Activated naive CD8-positive, alpha-beta T cell treated with anti-CD3 and anti-CD28 coated beads, Interleukin-2, amount 10 ng/mL, durations not matched to agents 7 days and 5 days (primary cell): ENCODE measurements around the gene CENPF. TPM values are rescaled to one million over a fixed set of nuclear protein-coding genes. Genes with fewer than 3 reads are reported as not detected.
A peak's percentile ranks its signal among the peaks of the same experiment; 100 is the strongest.

Experiments used
- ATAC-seq: fragments of 150-1000 bp; cut with Tn5 transposase; one replicate; pipeline ENCODE4 v1.10.0; 2021; ENCODE audit warnings: low read depth, moderate library complexity
- POLR2A ChIA-PET: fragments of 350-600 bp; sonication (Branson Sonifier 250); formaldehyde crosslinking; loops from one replicate; lab custom pipeline; 2021; ENCODE audit warnings: antibody characterized with exemption; lab: Charles Lee
- DNase-seq: peaks from one replicate; pipeline ENCODE4 v3.0.0; 2021
- H3K27ac Mint-ChIP-seq: one replicate; pipeline ENCODE4 v1.8.0; 2022; ENCODE audit warnings: mild to moderate bottlenecking, mixed read lengths
- H3K27me3 Mint-ChIP-seq: one replicate; pipeline ENCODE4 v1.8.0; 2022; ENCODE audit warnings: mild to moderate bottlenecking, moderate library complexity, mixed read lengths
- H3K36me3 Mint-ChIP-seq: one replicate; pipeline ENCODE4 v1.8.0; 2021; ENCODE audit warnings: mild to moderate bottlenecking, mixed read lengths
- H3K4me1 Mint-ChIP-seq: one replicate; pipeline ENCODE4 v1.8.0; 2021; ENCODE audit warnings: mixed read lengths
- H3K4me3 Mint-ChIP-seq: one replicate; pipeline ENCODE4 v1.8.0; 2022; ENCODE audit warnings: mild to moderate bottlenecking, moderate library complexity, mixed read lengths
- H3K9me3 Mint-ChIP-seq: one replicate; pipeline ENCODE4 v1.8.0; 2021; ENCODE audit warnings: mixed read lengths
- total RNA-seq, 2 experiments: library from RNA; stranded (reverse); gene quantifications; one replicate each; pipeline ENCODE4 v1.2.3, GENCODE V29; 2021

Gene CENPF
- total RNA-seq, 2 experiments from 2014 or later, result 127 to 137 TPM

DNA sequence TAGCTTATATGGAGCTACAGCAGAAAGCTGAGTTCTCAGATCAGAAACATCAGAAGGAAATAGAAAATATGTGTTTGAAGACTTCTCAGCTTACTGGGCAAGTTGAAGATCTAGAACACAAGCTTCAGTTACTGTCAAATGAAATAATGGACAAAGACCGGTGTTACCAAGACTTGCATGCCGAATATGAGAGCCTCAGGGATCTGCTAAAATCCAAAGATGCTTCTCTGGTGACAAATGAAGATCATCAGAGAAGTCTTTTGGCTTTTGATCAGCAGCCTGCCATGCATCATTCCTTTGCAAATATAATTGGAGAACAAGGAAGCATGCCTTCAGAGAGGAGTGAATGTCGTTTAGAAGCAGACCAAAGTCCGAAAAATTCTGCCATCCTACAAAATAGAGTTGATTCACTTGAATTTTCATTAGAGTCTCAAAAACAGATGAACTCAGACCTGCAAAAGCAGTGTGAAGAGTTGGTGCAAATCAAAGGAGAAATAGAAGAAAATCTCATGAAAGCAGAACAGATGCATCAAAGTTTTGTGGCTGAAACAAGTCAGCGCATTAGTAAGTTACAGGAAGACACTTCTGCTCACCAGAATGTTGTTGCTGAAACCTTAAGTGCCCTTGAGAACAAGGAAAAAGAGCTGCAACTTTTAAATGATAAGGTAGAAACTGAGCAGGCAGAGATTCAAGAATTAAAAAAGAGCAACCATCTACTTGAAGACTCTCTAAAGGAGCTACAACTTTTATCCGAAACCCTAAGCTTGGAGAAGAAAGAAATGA, 37.6 kb downstream of the CENPF start:
- ATAC-seq (peak; percentile 30), DNase-seq (no peak)
- no peaks in the 10 kb centered on the region for H3K27me3 Mint-ChIP-seq
- H3K27ac Mint-ChIP-seq, result no peak overlapping the region
- peaks cover 3% of the 10 kb centered on the region for H3K4me1 Mint-ChIP-seq
- POLR2A ChIA-PET, result no interaction called here
- no peak overlapping the region for H3K4me3 Mint-ChIP-seq
- peaks cover 42% of the 10 kb centered on the region for H3K36me3 Mint-ChIP-seq
- H3K9me3 Mint-ChIP-seq, result no peaks in the 10 kb centered on the region

DNA sequence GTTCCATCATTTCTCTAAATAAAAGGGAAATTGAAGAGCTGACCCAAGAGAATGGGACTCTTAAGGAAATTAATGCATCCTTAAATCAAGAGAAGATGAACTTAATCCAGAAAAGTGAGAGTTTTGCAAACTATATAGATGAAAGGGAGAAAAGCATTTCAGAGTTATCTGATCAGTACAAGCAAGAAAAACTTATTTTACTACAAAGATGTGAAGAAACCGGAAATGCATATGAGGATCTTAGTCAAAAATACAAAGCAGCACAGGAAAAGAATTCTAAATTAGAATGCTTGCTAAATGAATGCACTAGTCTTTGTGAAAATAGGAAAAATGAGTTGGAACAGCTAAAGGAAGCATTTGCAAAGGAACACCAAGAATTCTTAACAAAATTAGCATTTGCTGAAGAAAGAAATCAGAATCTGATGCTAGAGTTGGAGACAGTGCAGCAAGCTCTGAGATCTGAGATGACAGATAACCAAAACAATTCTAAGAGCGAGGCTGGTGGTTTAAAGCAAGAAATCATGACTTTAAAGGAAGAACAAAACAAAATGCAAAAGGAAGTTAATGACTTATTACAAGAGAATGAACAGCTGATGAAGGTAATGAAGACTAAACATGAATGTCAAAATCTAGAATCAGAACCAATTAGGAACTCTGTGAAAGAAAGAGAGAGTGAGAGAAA, 38.4 kb downstream of the CENPF start:
- no peaks in the 10 kb centered on the region for H3K9me3 Mint-ChIP-seq
- no peak for ATAC-seq
- no peak for DNase-seq
- no peaks in the 10 kb centered on the region for H3K27me3 Mint-ChIP-seq
- H3K36me3 Mint-ChIP-seq, result peaks cover 44% of the 10 kb centered on the region
- H3K4me1 Mint-ChIP-seq, result peaks cover 3% of the 10 kb centered on the region
- H3K27ac Mint-ChIP-seq, result no peak overlapping the region
- H3K4me3 Mint-ChIP-seq, result no peak overlapping the region
- POLR2A ChIA-PET, result no interaction called here

DNA sequence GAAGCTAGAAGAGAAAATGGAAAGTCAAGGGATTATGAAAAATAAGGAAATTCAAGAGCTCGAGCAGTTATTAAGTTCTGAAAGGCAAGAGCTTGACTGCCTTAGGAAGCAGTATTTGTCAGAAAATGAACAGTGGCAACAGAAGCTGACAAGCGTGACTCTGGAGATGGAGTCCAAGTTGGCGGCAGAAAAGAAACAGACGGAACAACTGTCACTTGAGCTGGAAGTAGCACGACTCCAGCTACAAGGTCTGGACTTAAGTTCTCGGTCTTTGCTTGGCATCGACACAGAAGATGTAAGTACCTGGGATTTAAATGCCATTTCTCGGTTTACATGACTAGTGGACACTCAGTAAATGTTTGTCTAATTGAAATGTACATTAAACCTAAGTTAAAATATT, 40.0 kb downstream of the CENPF start:
- Mint-ChIP-seq H3K4me3 (no peak overlapping the region), H3K4me1 (peaks cover 3% of the 10 kb centered on the region), H3K9me3 (no peaks in the 10 kb centered on the region), H3K36me3 (peaks cover 53% of the 10 kb centered on the region), H3K27ac (no peak overlapping the region), H3K27me3 (no peaks in the 10 kb centered on the region)
- no peak for ATAC-seq
- DNase-seq, result no peak
- POLR2A ChIA-PET, result no interaction called here

DNA sequence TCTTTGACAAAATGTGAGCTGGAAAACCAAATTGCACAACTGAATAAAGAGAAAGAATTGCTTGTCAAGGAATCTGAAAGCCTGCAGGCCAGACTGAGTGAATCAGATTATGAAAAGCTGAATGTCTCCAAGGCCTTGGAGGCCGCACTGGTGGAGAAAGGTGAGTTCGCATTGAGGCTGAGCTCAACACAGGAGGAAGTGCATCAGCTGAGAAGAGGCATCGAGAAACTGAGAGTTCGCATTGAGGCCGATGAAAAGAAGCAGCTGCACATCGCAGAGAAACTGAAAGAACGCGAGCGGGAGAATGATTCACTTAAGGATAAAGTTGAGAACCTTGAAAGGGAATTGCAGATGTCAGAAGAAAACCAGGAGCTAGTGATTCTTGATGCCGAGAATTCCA, 42.7 kb downstream of the CENPF start:
- DNase-seq, result no peak
- Mint-ChIP-seq H3K4me1 (no peaks in the 10 kb centered on the region), H3K4me3 (no peak overlapping the region), H3K9me3 (no peaks in the 10 kb centered on the region), H3K27me3 (no peaks in the 10 kb centered on the region), H3K36me3 (peaks cover 63% of the 10 kb centered on the region), H3K27ac (no peak overlapping the region)
- ATAC-seq, result no peak
- POLR2A ChIA-PET, result no interaction called here

DNA sequence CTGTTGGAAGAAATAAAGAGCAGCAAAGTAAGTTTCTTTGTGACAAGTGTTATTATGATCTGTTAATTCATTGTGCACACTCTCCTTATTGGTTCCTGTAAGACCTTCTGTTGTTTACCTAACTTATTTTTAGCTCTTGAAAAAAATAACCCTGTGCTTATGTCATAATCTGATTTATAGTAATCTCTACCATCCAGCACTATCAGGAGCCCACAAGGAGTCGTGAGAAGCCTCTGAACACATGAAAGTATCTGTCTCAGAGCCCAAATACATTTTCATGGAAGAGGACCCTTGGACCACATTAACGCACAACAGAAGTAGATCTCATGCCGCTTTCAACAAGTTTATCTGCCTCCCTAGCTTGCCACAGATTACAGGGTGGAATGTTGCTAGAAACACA, 45.8 kb downstream of the CENPF start:
- POLR2A ChIA-PET, result no interaction called here
- ATAC-seq, result no peak
- Mint-ChIP-seq H3K27me3 (no peaks in the 10 kb centered on the region), H3K9me3 (peaks cover 1% of the 10 kb centered on the region), H3K4me3 (no peak overlapping the region), H3K36me3 (peaks cover 83% of the 10 kb centered on the region), H3K27ac (no peak overlapping the region), H3K4me1 (no peaks in the 10 kb centered on the region)
- DNase-seq, result no peak

DNA sequence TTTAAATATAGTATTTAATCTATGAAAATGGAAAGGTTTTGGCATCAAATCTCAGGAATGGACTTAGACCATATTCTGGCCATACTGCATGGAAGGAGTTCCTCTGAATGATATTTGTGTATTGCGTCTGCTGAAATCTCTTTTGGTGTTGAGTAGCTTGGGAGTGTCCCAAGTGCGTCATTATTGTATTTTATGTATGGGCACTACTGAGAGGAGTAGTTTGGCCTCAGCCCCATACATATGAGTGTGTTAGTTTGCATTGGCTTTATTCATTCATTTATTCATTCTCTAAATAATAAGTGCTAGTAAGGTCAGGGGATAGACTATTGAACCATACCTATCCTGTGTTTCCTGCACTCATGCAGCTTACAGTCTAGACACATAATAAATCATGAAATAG, 46.6 kb downstream of the CENPF start:
- no peak overlapping the region for H3K4me3 Mint-ChIP-seq
- ATAC-seq, result no peak
- POLR2A ChIA-PET, result no interaction called here
- DNase-seq, result no peak
- H3K9me3 Mint-ChIP-seq, result peaks cover 1% of the 10 kb centered on the region
- H3K4me1 Mint-ChIP-seq, result no peaks in the 10 kb centered on the region
- peaks cover 86% of the 10 kb centered on the region for H3K36me3 Mint-ChIP-seq
- H3K27ac Mint-ChIP-seq, result no peak overlapping the region
- H3K27me3 Mint-ChIP-seq, result no peaks in the 10 kb centered on the region

DNA sequence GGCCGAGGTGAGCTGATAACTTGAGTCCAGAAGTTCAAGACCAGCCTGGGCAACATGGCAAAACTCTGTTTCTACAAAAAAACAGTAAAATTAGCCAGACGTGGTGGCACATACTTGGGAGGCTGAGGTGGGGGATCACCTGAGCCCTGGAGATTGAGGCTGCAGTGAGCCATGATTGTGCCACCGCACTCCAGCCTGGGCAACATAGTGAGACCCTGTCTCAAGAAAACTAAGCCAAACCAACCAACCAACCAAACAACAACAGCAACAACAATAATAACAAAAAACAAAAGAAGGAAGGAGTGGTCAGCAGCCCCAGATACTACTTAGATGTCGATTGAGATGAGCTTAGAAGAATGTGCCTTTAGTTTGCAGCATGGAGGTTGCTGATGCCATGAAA, 47.7 kb downstream of the CENPF start:
- H3K36me3 Mint-ChIP-seq, result peaks cover 78% of the 10 kb centered on the region
- ATAC-seq (no peak), DNase-seq (no peak)
- no peaks in the 10 kb centered on the region for H3K4me1 Mint-ChIP-seq
- H3K4me3 Mint-ChIP-seq, result no peak overlapping the region
- peaks cover 1% of the 10 kb centered on the region for H3K9me3 Mint-ChIP-seq
- H3K27ac Mint-ChIP-seq, result no peak overlapping the region
- H3K27me3 Mint-ChIP-seq, result no peaks in the 10 kb centered on the region
- POLR2A ChIA-PET, result no interaction called here

DNA sequence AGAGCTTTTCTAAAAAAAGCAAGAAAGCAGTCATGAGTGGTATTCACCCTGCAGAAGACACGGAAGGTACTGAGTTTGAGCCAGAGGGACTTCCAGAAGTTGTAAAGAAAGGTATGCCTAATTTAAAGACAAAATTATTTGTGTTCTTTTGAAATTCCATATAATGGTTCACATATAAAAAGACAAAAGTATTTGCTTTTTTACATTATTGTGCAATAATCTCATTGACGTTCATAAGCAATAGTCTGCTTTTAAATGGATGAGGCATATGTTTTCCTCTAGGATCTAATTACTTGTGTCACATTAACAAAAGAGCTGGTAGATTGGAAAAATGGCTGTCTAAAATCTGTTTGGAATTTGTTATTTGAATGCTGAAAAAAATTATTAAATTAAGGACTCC, 54.3 kb downstream of the CENPF start:
- H3K36me3 Mint-ChIP-seq, result peaks cover 65% of the 10 kb centered on the region
- no peaks in the 10 kb centered on the region for H3K9me3 Mint-ChIP-seq
- no peak overlapping the region for H3K27ac Mint-ChIP-seq
- H3K4me3 Mint-ChIP-seq, result no peak overlapping the region
- H3K27me3 Mint-ChIP-seq, result no peaks in the 10 kb centered on the region
- POLR2A ChIA-PET, result no interaction called here
- no peaks in the 10 kb centered on the region for H3K4me1 Mint-ChIP-seq
- no peak for ATAC-seq
- no peak for DNase-seq

DNA sequence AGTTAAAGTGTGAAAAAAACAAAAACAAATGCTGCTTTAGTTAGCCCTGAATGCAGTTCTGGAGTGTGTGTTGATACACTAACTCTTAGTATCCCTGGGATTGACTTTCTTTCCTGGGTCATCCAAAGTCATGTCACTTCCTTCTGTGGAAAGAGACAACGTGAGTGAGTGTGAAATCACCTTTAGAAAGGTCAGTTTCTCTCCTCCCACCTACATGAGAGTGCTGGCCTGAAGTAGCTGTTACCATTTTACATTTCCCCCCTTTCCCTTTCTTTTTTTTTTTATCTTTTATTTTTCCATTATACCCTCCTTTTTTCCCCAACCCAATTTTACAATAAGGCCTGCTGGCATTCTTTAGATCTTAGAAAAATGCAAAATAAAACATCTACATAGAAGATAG, 55.2 kb downstream of the CENPF start:
- Mint-ChIP-seq H3K4me3 (no peak overlapping the region), H3K27ac (no peak overlapping the region), H3K4me1 (no peaks in the 10 kb centered on the region), H3K27me3 (no peaks in the 10 kb centered on the region), H3K9me3 (no peaks in the 10 kb centered on the region), H3K36me3 (peaks cover 59% of the 10 kb centered on the region)
- POLR2A ChIA-PET, result no interaction called here
- DNase-seq (no peak), ATAC-seq (no peak)

DNA sequence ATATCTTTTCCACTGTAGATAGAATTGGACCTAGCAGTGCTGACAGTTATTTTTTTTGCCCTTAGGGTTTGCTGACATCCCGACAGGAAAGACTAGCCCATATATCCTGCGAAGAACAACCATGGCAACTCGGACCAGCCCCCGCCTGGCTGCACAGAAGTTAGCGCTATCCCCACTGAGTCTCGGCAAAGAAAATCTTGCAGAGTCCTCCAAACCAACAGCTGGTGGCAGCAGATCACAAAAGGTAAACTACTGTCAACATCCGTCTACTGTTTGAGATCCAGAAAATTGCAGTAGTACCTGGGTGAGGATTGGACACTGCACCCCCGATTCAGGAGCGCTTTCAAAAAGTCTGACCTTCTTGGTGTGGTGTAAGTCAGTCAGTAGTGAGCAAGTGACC, 55.8 kb downstream of the CENPF start:
- POLR2A ChIA-PET, result no interaction called here
- ATAC-seq (no peak), DNase-seq (no peak)
- Mint-ChIP-seq H3K36me3 (peaks cover 59% of the 10 kb centered on the region), H3K9me3 (no peaks in the 10 kb centered on the region), H3K4me3 (no peak overlapping the region), H3K27me3 (no peaks in the 10 kb centered on the region), H3K4me1 (no peaks in the 10 kb centered on the region), H3K27ac (no peak overlapping the region)

DNA sequence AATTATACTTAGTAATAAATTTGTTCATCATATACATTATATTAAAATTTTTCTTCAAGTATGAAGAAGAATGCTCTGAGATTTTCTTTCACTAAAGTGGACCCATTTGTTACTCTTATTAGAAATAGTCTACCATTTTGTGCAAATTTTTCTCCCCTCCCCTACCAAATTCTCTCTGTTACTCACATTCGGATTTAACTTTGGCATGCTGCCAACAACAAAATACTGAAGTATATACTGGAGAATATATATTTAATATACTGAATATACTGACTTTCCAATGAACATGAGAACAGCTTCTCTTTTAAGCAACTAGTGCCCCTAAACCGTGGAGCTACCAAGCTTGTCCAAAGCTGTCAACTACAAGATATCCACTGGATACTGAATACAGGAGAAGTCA, 57.2 kb downstream of the CENPF start:
- H3K4me1 Mint-ChIP-seq, result no peaks in the 10 kb centered on the region
- ATAC-seq (no peak), DNase-seq (no peak)
- POLR2A ChIA-PET, result no interaction called here
- H3K27ac Mint-ChIP-seq, result no peak overlapping the region
- no peak overlapping the region for H3K4me3 Mint-ChIP-seq
- H3K9me3 Mint-ChIP-seq, result no peaks in the 10 kb centered on the region
- H3K27me3 Mint-ChIP-seq, result no peaks in the 10 kb centered on the region
- peaks cover 60% of the 10 kb centered on the region for H3K36me3 Mint-ChIP-seq

DNA sequence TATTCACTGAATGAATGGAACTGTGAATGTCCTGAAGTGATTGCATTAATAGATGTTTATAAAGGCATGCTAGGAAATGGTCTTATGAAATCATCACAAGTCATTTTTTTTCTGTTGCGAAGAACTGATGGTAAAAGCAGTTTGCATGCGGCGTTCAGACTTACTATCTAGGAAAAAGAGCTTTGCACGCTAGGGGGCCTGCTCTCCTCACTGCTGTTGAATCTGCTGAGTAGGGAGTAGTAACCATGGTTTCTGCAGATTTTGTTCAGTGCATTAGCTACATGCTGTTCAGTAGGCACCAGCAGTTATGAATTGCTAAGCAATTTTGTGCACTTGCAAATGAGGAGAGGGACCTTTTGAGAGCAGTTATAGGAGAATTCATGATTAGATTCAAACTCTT, 57.9 kb downstream of the CENPF start:
- no peaks in the 10 kb centered on the region for H3K27me3 Mint-ChIP-seq
- no peak overlapping the region for H3K27ac Mint-ChIP-seq
- no peaks in the 10 kb centered on the region for H3K4me1 Mint-ChIP-seq
- ATAC-seq (no peak), DNase-seq (no peak)
- POLR2A ChIA-PET, result no interaction called here
- H3K9me3 Mint-ChIP-seq, result no peaks in the 10 kb centered on the region
- no peak overlapping the region for H3K4me3 Mint-ChIP-seq
- H3K36me3 Mint-ChIP-seq, result peaks cover 65% of the 10 kb centered on the region

DNA sequence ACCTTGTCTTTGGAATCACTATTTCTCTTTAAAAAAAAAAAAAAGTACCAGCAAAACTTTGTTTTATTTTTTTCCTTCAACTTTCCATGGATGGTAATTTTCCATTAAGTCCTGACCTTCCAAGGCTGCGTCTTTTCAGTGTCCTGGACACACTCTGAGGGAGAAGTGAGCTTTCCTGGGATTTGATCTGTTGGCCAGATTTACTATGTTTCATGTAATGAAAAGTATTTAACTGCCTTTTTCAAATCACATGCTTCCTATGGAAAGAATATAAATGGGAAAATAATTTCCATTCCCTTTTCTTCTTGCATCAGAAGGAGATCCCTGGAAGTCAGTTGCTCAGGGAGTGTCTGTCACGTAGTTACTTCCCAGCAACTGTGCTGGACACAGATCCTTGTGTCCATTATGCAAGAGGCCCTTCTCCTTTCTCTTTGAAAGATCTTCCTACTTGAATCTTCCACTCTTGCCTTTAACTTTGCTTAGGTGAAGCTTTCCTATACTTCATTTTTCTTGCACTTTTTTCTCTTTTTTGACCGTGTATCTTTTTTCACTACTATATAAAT, 59.3 kb downstream of the CENPF start:
- Mint-ChIP-seq H3K36me3 (peaks cover 65% of the 10 kb centered on the region), H3K4me3 (no peak overlapping the region), H3K27me3 (no peaks in the 10 kb centered on the region), H3K27ac (no peak overlapping the region), H3K4me1 (no peaks in the 10 kb centered on the region), H3K9me3 (no peaks in the 10 kb centered on the region)
- ATAC-seq, result no peak
- no peak for DNase-seq
- POLR2A ChIA-PET, result no interaction called here
